HG02759 (cell line): Measurements from ENCODE around the gene GPR183.
"Not testable (repeated sequence)": the region's sequence is repeated elsewhere in the genome, so short reads cannot be mapped to it uniquely, and the experiment has no call there.

Experiments
- ATAC-seq: cut with Tn5 transposase; IDR thresholded peaks from one replicate; pipeline ENCODE4 v1.9.1; 2021; ENCODE audit warnings: mild to moderate bottlenecking, moderate library complexity; ENCODE audit not compliant: unreplicated experiment

GPR183 gene

GRCh38 chr13:99251921-99252320 is 55.3 kb downstream of the GPR183 start:
- no peak for ATAC-seq

GRCh38 chr13:99250982-99251825 is 56.0 kb downstream of the GPR183 start:
- ATAC-seq: no peak

GRCh38 chr13:99249606-99250005 is 57.6 kb downstream of the GPR183 start:
- not testable (repeated sequence) for ATAC-seq

GRCh38 chr13:99249178-99249577 is 58.0 kb downstream of the GPR183 start:
- ATAC-seq: not testable (repeated sequence)

GRCh38 chr13:99246100-99246499 is 61.1 kb downstream of the GPR183 start:
- ATAC-seq: no peak
